H1 (cell line): Measurements from ENCODE around the gene NDUFB4. TPM values are rescaled to one million over a fixed set of nuclear protein-coding genes. Genes with fewer than 3 reads are reported as not detected.

Experiments used
- CTCF ChIA-PET: fragments of 300-600 bp; sonication (Branson Sonifier 250); formaldehyde crosslinking; loops from one replicate; lab custom pipeline; 2021; ENCODE audit not compliant: partially characterized antibody; lab: Charles Lee
- POLR2A ChIA-PET: fragments of 300-600 bp; sonication (Branson Sonifier 250); formaldehyde crosslinking; loops from one replicate; lab custom pipeline; 2021; ENCODE audit warnings: inconsistent platforms; ENCODE audit not compliant: partially characterized antibody; lab: Charles Lee
- DNase-seq, 2 experiments: peaks; one replicate each; pipeline versions ENCODE4 v3.0.0 to v3.0.0-alpha.2; 2010 to 2022; ENCODE audit warnings: low spot score in 2 of 2, low read depth in 1 of 2, mixed read lengths in 1 of 2
- FAIRE-seq: peaks from 2 replicates; lab custom pipeline; 2011; peaks lifted over from hg19 to GRCh38; lab: Jason Lieb, UNC
- H2AFZ ChIP-seq: 2 replicates; pipeline ENCODE4 v1.8.1; 2012; ENCODE audit warnings: low read length, inconsistent platforms
- H2AK5ac ChIP-seq: 2 replicates; pipeline ENCODE4 v1.6.1; 2013; ENCODE audit warnings: low read depth, low read length
- H2BK120ac ChIP-seq: replicated peaks from 2 replicates; pipeline ENCODE3; 2013; ENCODE audit warnings: low read depth, low read length, inconsistent platforms
- H2BK12ac ChIP-seq: 2 replicates; pipeline ENCODE4 v1.6.1; 2013; ENCODE audit warnings: low read depth, low read length
- H2BK15ac ChIP-seq: 2 replicates; pipeline ENCODE4 v1.6.1; 2013; ENCODE audit warnings: low read length
- H2BK20ac ChIP-seq: 2 replicates; pipeline ENCODE4 v1.6.1; 2013; ENCODE audit warnings: low read length
- H2BK5ac ChIP-seq: 2 replicates; pipeline ENCODE4 v1.6.1; 2013; ENCODE audit warnings: low read depth, low read length
- H3K14ac ChIP-seq: 2 replicates; pipeline ENCODE4 v1.6.1; 2013; ENCODE audit warnings: inconsistent platforms; ENCODE audit not compliant: insufficient read length
- H3K18ac ChIP-seq: 2 replicates; pipeline ENCODE4 v1.6.1; 2013; ENCODE audit warnings: low read length; ENCODE audit errors: extremely low read depth
- H3K23ac ChIP-seq: 2 replicates; pipeline ENCODE4 v1.6.1; 2013; ENCODE audit warnings: inconsistent platforms; ENCODE audit not compliant: insufficient read length
- H3K23me2 ChIP-seq: 2 replicates; pipeline ENCODE4 v1.6.1; 2013; ENCODE audit warnings: low read depth, low read length
- H3K27ac ChIP-seq: 2 replicates; pipeline ENCODE4 v1.6.1; 2011; ENCODE audit warnings: low read depth, low read length, inconsistent platforms
- H3K27me3 ChIP-seq, 4 experiments: replicated peaks in 1 of 4; 1 replicate in 1 of 4; 2 replicates in 3 of 4; pipeline versions ENCODE4 v1.6.1 to v1.8.1; 2011 to 2013; ENCODE audit warnings: low read length in 3 of 4, mild to moderate bottlenecking in 3 of 4, inconsistent platforms in 2 of 4, mixed read lengths in 2 of 4, moderate library complexity in 1 of 4; ENCODE audit not compliant: control insufficient read depth in 3 of 4, insufficient read depth in 3 of 4; ENCODE audit errors: extremely low read depth in 1 of 4
- H3K36me3 ChIP-seq, 4 experiments: 2 replicates each; pipeline versions ENCODE4 v1.6.1 to v1.8.1; 2011 to 2013; ENCODE audit warnings: mild to moderate bottlenecking in 4 of 4, low read length in 3 of 4, moderate library complexity in 2 of 4, control low read depth in 1 of 4, inconsistent platforms in 1 of 4; ENCODE audit not compliant: insufficient read depth in 4 of 4, control insufficient read depth in 2 of 4
- H3K4ac ChIP-seq: replicated peaks from 2 replicates; pipeline ENCODE3; 2013; ENCODE audit warnings: low read length, low read depth, mixed read lengths, inconsistent platforms; ENCODE audit not compliant: insufficient read length
- H3K4me1 ChIP-seq, 4 experiments: replicated peaks in 1 of 4; 1 replicate in 1 of 4; 2 replicates in 3 of 4; pipeline versions ENCODE4 v1.6.1 to v1.8.1; 2011 to 2013; ENCODE audit warnings: low read length in 3 of 4, inconsistent platforms in 2 of 4, mixed read lengths in 1 of 4; ENCODE audit not compliant: insufficient read depth in 4 of 4, control insufficient read depth in 3 of 4
- H3K4me2 ChIP-seq, 2 experiments: 2 replicates each; pipeline versions ENCODE4 v1.6.1 to v1.8.1; 2011 to 2013; ENCODE audit warnings: low read depth in 2 of 2, low read length in 2 of 2, control low read depth in 1 of 2, inconsistent platforms in 1 of 2, mild to moderate bottlenecking in 1 of 2; ENCODE audit not compliant: insufficient read depth in 1 of 2
- H3K4me3 ChIP-seq, 4 experiments: fragments of 200-600, 300-600 bp in 1 of 4; sonication (generic), shearing (Covaris generic), sonication (Bioruptor Twin) in 1 of 4; 2 replicates each; pipeline versions ENCODE4 v1.5.1 to v1.8.1; 2011 to 2016; ENCODE audit warnings: low read length in 4 of 4, low read depth in 3 of 4, control low read depth in 2 of 4, inconsistent platforms in 2 of 4, mild to moderate bottlenecking in 2 of 4, mixed read lengths in 1 of 4, moderate library complexity in 1 of 4; ENCODE audit not compliant: insufficient read depth in 2 of 4; ENCODE audit errors: extremely low read depth in 1 of 4
- H3K56ac ChIP-seq: replicated peaks from 2 replicates; pipeline ENCODE3; 2013; ENCODE audit warnings: low read depth, mild to moderate bottlenecking, mixed read lengths, low read length, inconsistent platforms; ENCODE audit not compliant: insufficient read length
- H3K79me1 ChIP-seq: 2 replicates; pipeline ENCODE4 v1.6.1; 2013; ENCODE audit warnings: low read depth, low read length, control low read depth
- H3K79me2 ChIP-seq, 2 experiments: 2 replicates each; pipeline versions ENCODE4 v1.6.1 to v1.8.1; 2012 to 2013; ENCODE audit warnings: low read length in 2 of 2, mild to moderate bottlenecking in 2 of 2, inconsistent platforms in 1 of 2; ENCODE audit not compliant: insufficient read depth in 2 of 2, control insufficient read depth in 1 of 2
- H3K9ac ChIP-seq, 4 experiments: replicated peaks in 1 of 4; 1 replicate in 1 of 4; 2 replicates in 3 of 4; pipeline versions ENCODE4 v1.6.1 to v1.8.1; 2011 to 2013; ENCODE audit warnings: low read depth in 3 of 4, low read length in 3 of 4, control low read depth in 2 of 4, mild to moderate bottlenecking in 2 of 4, moderate library complexity in 2 of 4, inconsistent platforms in 1 of 4; ENCODE audit errors: extremely low read depth in 1 of 4
- H3K9me3 ChIP-seq, 2 experiments: 2 replicates each; pipeline versions ENCODE4 v1.6.1 to v1.8.1; 2012 to 2013; ENCODE audit warnings: mild to moderate bottlenecking in 2 of 2, moderate library complexity in 2 of 2, control low read depth in 1 of 2, inconsistent platforms in 1 of 2, low read depth in 1 of 2, low read length in 1 of 2, mixed read lengths in 1 of 2; ENCODE audit not compliant: insufficient read depth in 2 of 2
- H4K20me1 ChIP-seq, 2 experiments: replicated peaks in 1 of 2; 2 replicates each; pipeline versions ENCODE3 to v1.8.1; 2011 to 2013; ENCODE audit warnings: inconsistent platforms in 2 of 2, low read length in 2 of 2, mild to moderate bottlenecking in 1 of 2; ENCODE audit not compliant: insufficient read depth in 2 of 2, control insufficient read depth in 1 of 2
- H4K5ac ChIP-seq: 2 replicates; pipeline ENCODE4 v1.6.1; 2013; ENCODE audit warnings: low read length, low read depth, mixed read lengths, inconsistent platforms; ENCODE audit not compliant: insufficient read length
- H4K8ac ChIP-seq: 2 replicates; pipeline ENCODE4 v1.8.0; 2013; ENCODE audit warnings: mild to moderate bottlenecking, moderate library complexity, low read length, inconsistent platforms; ENCODE audit not compliant: insufficient read depth; ENCODE audit errors: extremely low read depth
- H4K91ac ChIP-seq: replicated peaks from 2 replicates; pipeline ENCODE3; 2013; ENCODE audit warnings: low read length, mixed read lengths, inconsistent platforms; ENCODE audit not compliant: insufficient read length
- CBX8 ChIP-seq: fragments of 300-800, 300-1000 bp; sonication (generic); IDR thresholded peaks from 2 replicates; pipeline ENCODE4 v1.7.1; 2016; ENCODE audit warnings: low read depth, low read length, borderline replicate concordance
- CHD1 ChIP-seq: IDR thresholded peaks from 2 replicates; pipeline ENCODE4 v1.6.1; 2012; ENCODE audit warnings: low read depth, low read length, improper control_type of control experiment
- EP300 ChIP-seq, 2 experiments: IDR thresholded peaks; 1 replicate in 1 of 2; 2 replicates in 1 of 2; pipeline ENCODE4 v1.6.1; 2011 to 2012; ENCODE audit warnings: low read depth in 2 of 2, low read length in 2 of 2, mild to moderate bottlenecking in 2 of 2, borderline replicate concordance in 1 of 2, inconsistent platforms in 1 of 2, moderate library complexity in 1 of 2
- SP1 ChIP-seq: IDR thresholded peaks from 2 replicates; pipeline ENCODE4 v1.6.1; 2011; ENCODE audit warnings: low read depth, low read length
- TAF1 ChIP-seq: IDR thresholded peaks from 2 replicates; pipeline ENCODE4 v1.6.1; 2011; ENCODE audit warnings: mild to moderate bottlenecking, low read depth, low read length
- whole genome bisulfite sequencing, 2 experiments: shearing (Covaris generic) in 1 of 2; methylation state at CpG; one replicate each; pipeline versions ENCODE4 v1.1.6 to v1.1.7; 2013 to 2015; ENCODE audit warnings: low lambda C conversion rate in 2 of 2, mixed read lengths in 2 of 2, inconsistent platforms in 1 of 2, low coverage in 1 of 2, missing lambda C conversion rate in 1 of 2; ENCODE audit not compliant: insufficient replicate concordance in 2 of 2, insufficient coverage in 1 of 2, insufficient read length in 1 of 2; ENCODE audit errors: extremely low coverage in 1 of 2, missing lambda C conversion rate in 1 of 2; 5-methylcytosine and 5-hydroxymethylcytosine counted together
- polyA plus RNA-seq, 7 experiments: library from polyadenylated mRNA; depleted of rRNA in 3 of 7; stranded (reverse) in 5 of 7; unstranded in 2 of 7; fragments of >200 nt in 5 of 7; fragments of 200-250 nt in 2 of 7; gene quantifications; 1 replicate in 5 of 7; 2 replicates in 1 of 7; 4 replicates in 1 of 7; pipeline versions ENCODE4 v1.2.1 to v1.2.3, GENCODE V29; 2011 to 2013; ENCODE audit warnings: missing spikeins in 2 of 7, mixed read lengths in 2 of 7
- total RNA-seq: library from RNA; stranded (reverse); fragmentation: NEBNext Ultra II Directional; extraction: Animal tissue kit (Norgen Biotek cat#: 25700); gene quantifications from 2 replicates; pipeline ENCODE4 v1.2.1, GENCODE V29; 2021

Gene NDUFB4
- total and polyA plus RNA-seq, 2 of the 8 experiments (the other 6 are each of a cell fraction or from before 2014, with no cell fraction given): 184 to 382 TPM

DNA sequence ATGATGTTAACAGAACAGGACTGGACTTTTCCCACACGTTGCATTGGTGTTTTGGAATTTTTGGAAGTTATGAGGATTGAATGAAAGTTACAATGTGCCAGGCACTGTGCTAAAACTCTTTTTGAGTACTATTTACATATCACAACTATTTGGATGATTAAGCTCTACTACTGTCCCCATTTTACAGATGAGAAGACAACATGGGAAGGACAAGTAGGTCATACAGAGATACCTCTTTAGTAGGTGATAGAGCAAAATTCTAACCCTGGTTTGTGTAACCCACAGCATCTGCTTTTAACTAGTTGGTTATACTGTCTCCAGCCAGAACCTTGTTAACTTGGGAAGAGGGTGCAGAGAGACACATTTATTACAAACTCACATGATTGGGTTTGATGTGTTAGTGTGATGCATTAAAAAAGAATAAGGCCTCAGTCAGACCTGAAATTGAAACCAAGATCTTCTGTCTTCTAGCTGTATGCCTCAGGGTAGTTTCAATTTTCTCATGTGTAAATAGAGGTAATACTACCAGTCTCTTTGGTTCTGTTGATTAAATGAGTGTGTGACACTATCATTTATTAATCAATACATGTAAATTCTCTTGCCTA is 1.4 kb downstream of the NDUFB4 start:
- H3K4me3 ChIP-seq: peak overlapping the region in 3 of 4 experiments; percentile 36 to 82 (median 64); a peak in 4 of 8 replicates
- H2BK20ac ChIP-seq: no peak overlapping the region
- no peak overlapping the region for H3K14ac ChIP-seq
- peaks cover 0 to 6% (median 0%) of the 10 kb centered on the region in 4 experiments; a peak in 4 of 7 replicates for H3K4me1 ChIP-seq
- no peak overlapping the region for H2AFZ ChIP-seq
- no peak overlapping the region for H2BK12ac ChIP-seq
- POLR2A ChIA-PET: interaction anchor here (0.6 to 2.2 kb wide), 7 partner anchors 11 to 198 kb away, joined by 3 to 12 read pairs (median 4); partner anchors contain the start of genes GTF2E1 and RABL3
- peak overlapping the region; percentile 57 for H2BK120ac ChIP-seq
- H3K18ac ChIP-seq: no peak overlapping the region
- no peak for FAIRE-seq
- peaks cover 0 to 36% of the 10 kb centered on the region in 2 experiments; a peak in 3 of 4 replicates for H3K79me2 ChIP-seq
- no peak overlapping the region for H2BK15ac ChIP-seq
- no peaks in the 10 kb centered on the region for H3K9me3 ChIP-seq
- peaks cover 4 to 48% (median 23%) of the 10 kb centered on the region in 4 experiments; a peak in 6 of 8 replicates for H3K36me3 ChIP-seq
- TF ChIP-seq EP300 (IDR thresholded peaks at IDR 0.05; ENCODE audit: borderline replicate concordance in 1 of 2, low read depth in 2 of 2, low read length in 2 of 2) (no peak), SP1 (no peak), CBX8 (no peak), CHD1 (no peak), TAF1 (no peak)
- TF ChIP-seq, all 59 proteins: peak for 0
- Histone ChIP-seq H3K4ac (no peak overlapping the region), H2AK5ac (no peak overlapping the region), H4K8ac (no peak overlapping the region), H3K79me1 (peaks cover 4% of the 10 kb centered on the region; the same call in 1 of the 2 replicates), H3K56ac (no peak overlapping the region), H4K91ac (no peak overlapping the region), H3K27me3 (no peaks in the 10 kb centered on the region), H3K23ac (no peak overlapping the region), H3K23me2 (no peaks in the 10 kb centered on the region), H3K9ac (peak overlapping the region in 1 of 4 experiments; percentile 17; a peak in 1 of 7 replicates), H3K27ac (no peak overlapping the region), H4K5ac (no peak overlapping the region), H3K4me2 (peak overlapping the region; percentile 53 to 81), H2BK5ac (no peak overlapping the region), H4K20me1 (peaks cover 0 to 2% of the 10 kb centered on the region in 2 experiments)
- DNase-seq: no peak
- WGBS, 2 experiments: 72% methylated on average over 1 of the region's 1 CpG; no CpG with 5 or more reads in 1 of the 2 experiments
- CTCF ChIA-PET: interaction anchor here (0.6 to 1.7 kb wide), 3 partner anchors 30 to 67 kb away, joined by 3 to 6 read pairs (median 6); no protein-coding TSS in a partner anchor
